ENCODE results near the gene RCBTB2. TPM values are rescaled to one million over a fixed set of nuclear protein-coding genes. Genes with fewer than 3 reads are reported as not detected.
A peak's percentile ranks its signal among the peaks of the same experiment; 100 is the strongest.

RCBTB2 gene
- total and polyA plus RNA-seq, 5 donors from 2014 or later = 21.8 to 32.5 (median 24.3) TPM

DNA sequence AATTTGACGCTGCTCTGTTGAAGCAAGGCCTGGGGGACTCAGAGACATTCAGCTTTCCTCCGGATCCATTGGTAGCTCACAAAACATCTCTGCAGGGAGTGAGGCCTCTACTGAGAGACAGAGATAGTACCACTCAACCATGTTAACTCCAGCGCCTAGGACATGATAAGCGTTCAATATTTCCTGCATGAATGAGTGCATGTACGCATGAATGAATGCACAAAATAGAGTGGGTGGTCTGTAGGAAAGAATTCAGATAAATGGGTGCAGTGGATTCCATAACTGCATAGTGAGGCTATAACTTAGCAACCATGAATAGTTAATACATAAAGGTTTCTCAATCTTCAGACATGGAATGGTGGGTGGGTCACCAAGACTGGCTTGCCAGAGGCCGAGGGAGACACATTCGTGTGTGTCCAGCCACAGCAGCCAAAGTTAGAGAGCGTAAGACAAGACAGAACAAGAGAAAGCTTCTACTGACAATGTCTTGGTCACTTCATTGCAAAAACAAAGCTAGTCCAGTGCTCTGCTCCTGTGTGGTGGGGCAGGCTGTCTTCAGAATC, 36.3 kb upstream of the RCBTB2 start:
- Mint-ChIP-seq H3K4me3 (no peak overlapping the region), H3K4me1 (peaks cover 18 to 39% (median 23%) of the 10 kb centered on the region in 4 donors), H3K27me3 (peaks cover 14% of the 10 kb centered on the region), H3K9me3 (peaks cover 0 to 2% (median 0%) of the 10 kb centered on the region in 7 donors), H3K27ac (peak overlapping the region in 1 of 3 donors; percentile 11), H3K36me3 (no peaks in the 10 kb centered on the region)
- Histone ChIP-seq H3K27ac (ENCODE audit: insufficient read depth, low read length, poor library complexity, severe bottlenecking) (no peak overlapping the region), H3K9me3 (ENCODE audit: control insufficient read depth in 2 of 2, low read length in 2 of 2) (no peaks in the 10 kb centered on the region), H3K4me3 (ENCODE audit: low read depth, low read length) (no peak overlapping the region), H3K4me1 (ENCODE audit: control insufficient read depth, insufficient read depth, low read length, poor library complexity, severe bottlenecking) (peaks cover 8% of the 10 kb centered on the region), H3K27me3 (ENCODE audit: control insufficient read depth, insufficient read depth, low read length) (no peaks in the 10 kb centered on the region), H3K36me3 (ENCODE audit: control insufficient read depth, insufficient read depth, low read length) (no peaks in the 10 kb centered on the region)
- DNase-seq = no peak
- ATAC-seq (ENCODE audit: low read depth in 2 of 2) = no peak

DNA sequence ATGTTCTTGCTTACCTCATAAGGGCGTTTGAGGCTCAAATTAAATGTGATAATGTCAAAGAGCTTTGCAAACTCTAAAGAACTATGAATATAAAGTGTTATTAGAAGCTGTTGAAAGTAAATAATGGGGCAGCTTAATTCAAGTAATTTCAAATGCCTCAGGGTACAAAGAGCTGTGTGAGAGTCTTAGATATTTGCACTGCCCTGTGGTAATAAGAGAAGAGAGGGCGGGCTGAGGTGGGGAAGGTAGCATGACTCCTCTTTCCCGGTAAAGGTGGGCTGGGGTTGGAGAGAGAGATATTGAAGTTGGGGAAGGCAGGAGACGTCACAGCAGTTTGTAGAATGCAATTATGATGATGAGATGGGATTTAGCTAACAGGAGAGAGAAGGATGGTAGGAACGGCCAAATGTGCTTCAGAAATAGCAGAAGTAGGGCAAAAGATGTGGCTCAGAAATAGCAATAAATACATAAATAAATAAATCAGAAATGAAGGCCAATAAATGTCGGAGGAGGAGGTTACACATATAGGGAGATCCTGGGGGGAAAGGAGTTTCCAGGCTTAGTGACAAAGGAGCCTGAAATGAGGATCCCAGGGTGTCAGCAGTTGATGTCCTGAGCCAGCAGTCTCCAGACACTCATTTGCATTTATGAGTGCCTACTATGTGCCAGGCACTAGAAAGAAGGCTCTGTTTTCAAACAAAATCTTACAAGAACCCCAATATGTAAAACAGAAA, 35.7 kb upstream of the RCBTB2 start:
- H3K4me3 ChIP-seq (ENCODE audit: low read depth, low read length) = no peak overlapping the region
- no peaks in the 10 kb centered on the region for H3K36me3 ChIP-seq (ENCODE audit: control insufficient read depth, insufficient read depth, low read length)
- no peak overlapping the region for H3K27ac ChIP-seq (ENCODE audit: insufficient read depth, low read length, poor library complexity, severe bottlenecking)
- H3K27me3 Mint-ChIP-seq = peaks cover 14% of the 10 kb centered on the region
- peaks cover 15 to 38% (median 22%) of the 10 kb centered on the region in 4 donors for H3K4me1 Mint-ChIP-seq
- no peaks in the 10 kb centered on the region for H3K27me3 ChIP-seq (ENCODE audit: control insufficient read depth, insufficient read depth, low read length)
- H3K36me3 Mint-ChIP-seq = no peaks in the 10 kb centered on the region
- DNase-seq (no peak), ATAC-seq (ENCODE audit: low read depth in 2 of 2) (no peak)
- H3K4me3 Mint-ChIP-seq = peak overlapping the region in 1 of 4 donors; percentile 32
- no peaks in the 10 kb centered on the region for H3K9me3 Mint-ChIP-seq
- H3K27ac Mint-ChIP-seq = no peak overlapping the region
- peaks cover 12% of the 10 kb centered on the region for H3K4me1 ChIP-seq (ENCODE audit: control insufficient read depth, insufficient read depth, low read length, poor library complexity, severe bottlenecking)
- no peaks in the 10 kb centered on the region for H3K9me3 ChIP-seq (ENCODE audit: control insufficient read depth in 2 of 2, low read length in 2 of 2)

DNA sequence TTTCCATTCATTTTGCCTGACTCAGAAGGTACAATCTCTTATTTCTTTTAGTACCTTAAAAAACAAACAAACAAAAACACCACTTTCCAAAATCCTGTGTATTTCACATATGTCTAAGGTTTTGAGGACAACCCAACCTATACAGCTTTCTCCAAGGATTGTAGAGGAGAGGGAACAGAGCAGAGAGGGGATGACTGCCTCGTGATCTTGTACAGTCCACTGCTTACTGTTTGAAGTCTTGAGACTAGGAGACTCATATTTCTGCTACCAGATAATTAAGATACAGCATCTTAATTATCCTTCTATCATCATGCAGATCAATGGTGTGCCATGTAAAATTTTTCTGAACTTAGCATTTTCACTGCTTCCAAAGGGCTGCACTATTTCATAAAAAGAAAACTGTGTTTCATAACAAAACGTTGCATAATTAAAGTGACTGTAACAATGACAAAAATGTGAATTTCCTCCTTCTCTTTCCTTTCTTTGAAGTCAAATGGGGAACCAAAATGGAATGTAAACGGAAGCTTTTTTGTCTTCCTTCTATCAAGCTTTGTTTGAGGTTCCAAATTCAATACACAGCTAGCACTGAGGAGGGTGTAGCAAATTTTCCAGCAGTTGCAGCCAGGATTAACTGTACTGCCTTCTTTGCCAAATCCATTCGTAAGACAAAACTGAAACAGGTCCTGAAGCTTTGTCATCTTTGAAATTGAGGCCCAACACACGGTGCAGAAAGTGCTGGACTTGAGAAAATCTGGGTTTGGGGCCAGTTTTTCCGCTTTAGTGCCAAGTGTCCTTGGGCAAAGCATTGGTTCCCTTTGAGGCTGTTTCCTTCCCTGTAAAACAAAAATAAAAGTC, 34.9 kb upstream of the RCBTB2 start:
- H3K27ac ChIP-seq (ENCODE audit: insufficient read depth, low read length, poor library complexity, severe bottlenecking) = no peak overlapping the region
- ATAC-seq (ENCODE audit: low read depth in 2 of 2) = no peak
- H3K4me3 ChIP-seq (ENCODE audit: low read depth, low read length) = no peak overlapping the region
- peaks cover 20% of the 10 kb centered on the region for H3K4me1 ChIP-seq (ENCODE audit: control insufficient read depth, insufficient read depth, low read length, poor library complexity, severe bottlenecking)
- Mint-ChIP-seq H3K4me1 (peaks cover 15 to 40% (median 21%) of the 10 kb centered on the region in 4 donors), H3K9me3 (no peaks in the 10 kb centered on the region), H3K27me3 (peaks cover 9% of the 10 kb centered on the region), H3K4me3 (peak overlapping the region in 1 of 4 donors; percentile 32), H3K36me3 (no peaks in the 10 kb centered on the region), H3K27ac (no peak overlapping the region)
- DNase-seq = no peak
- H3K27me3 ChIP-seq (ENCODE audit: control insufficient read depth, insufficient read depth, low read length) = no peaks in the 10 kb centered on the region
- H3K9me3 ChIP-seq (ENCODE audit: control insufficient read depth in 2 of 2, low read length in 2 of 2) = no peaks in the 10 kb centered on the region
- no peaks in the 10 kb centered on the region for H3K36me3 ChIP-seq (ENCODE audit: control insufficient read depth, insufficient read depth, low read length)

DNA sequence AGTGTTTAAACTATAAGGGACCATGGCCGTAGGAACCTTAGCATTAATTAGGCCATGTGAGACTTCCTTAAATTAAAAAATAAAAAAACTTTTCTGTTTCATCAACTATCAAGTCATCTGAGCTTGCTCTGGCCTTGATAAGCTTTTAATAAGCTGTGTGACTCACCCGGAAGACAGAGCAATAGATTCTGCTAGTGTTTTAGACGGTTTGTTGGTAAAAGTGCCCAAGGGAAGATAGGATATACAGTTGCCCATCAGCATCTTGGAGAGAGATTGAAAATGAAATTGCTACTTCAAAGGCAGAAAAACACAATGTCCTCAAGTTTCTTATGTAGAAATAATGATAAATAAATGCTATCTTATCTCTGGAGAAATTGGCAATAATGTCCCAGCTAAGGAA, 31.2 kb upstream of the RCBTB2 start:
- no peaks in the 10 kb centered on the region for H3K27me3 Mint-ChIP-seq
- no peak overlapping the region for H3K4me3 ChIP-seq (ENCODE audit: low read depth, low read length)
- no peaks in the 10 kb centered on the region for H3K9me3 ChIP-seq (ENCODE audit: control insufficient read depth in 2 of 2, low read length in 2 of 2)
- no peaks in the 10 kb centered on the region for H3K27me3 ChIP-seq (ENCODE audit: control insufficient read depth, insufficient read depth, low read length)
- H3K9me3 Mint-ChIP-seq = no peaks in the 10 kb centered on the region
- no peak for DNase-seq
- no peak overlapping the region for H3K27ac ChIP-seq (ENCODE audit: insufficient read depth, low read length, poor library complexity, severe bottlenecking)
- ATAC-seq (ENCODE audit: low read depth in 2 of 2) = no peak
- H3K4me1 Mint-ChIP-seq = peaks cover 34 to 54% (median 48%) of the 10 kb centered on the region in 4 donors
- H3K4me1 ChIP-seq (ENCODE audit: control insufficient read depth, insufficient read depth, low read length, poor library complexity, severe bottlenecking) = peaks cover 35% of the 10 kb centered on the region
- no peaks in the 10 kb centered on the region for H3K36me3 ChIP-seq (ENCODE audit: control insufficient read depth, insufficient read depth, low read length)
- no peak overlapping the region for H3K27ac Mint-ChIP-seq
- H3K4me3 Mint-ChIP-seq = no peak overlapping the region
- no peaks in the 10 kb centered on the region for H3K36me3 Mint-ChIP-seq

DNA sequence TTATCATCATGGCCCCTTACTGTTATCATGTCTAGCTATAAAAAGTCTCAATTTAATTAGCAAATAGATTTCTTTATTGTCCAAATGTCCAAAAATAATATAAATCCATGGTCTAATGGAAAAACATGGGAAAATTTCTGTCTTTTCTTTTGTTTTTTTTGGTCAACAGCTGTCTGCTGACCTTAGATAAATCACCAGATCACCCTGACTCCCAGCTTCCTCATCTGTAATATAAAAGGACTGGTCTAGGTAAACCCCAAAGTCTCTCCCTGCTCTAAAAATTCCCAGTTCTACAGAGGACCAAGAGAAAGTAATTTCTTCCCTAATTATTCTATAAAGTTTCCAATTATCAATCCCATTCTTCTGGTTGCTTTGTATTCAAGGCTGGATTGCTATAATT, 30.7 kb upstream of the RCBTB2 start:
- H3K36me3 ChIP-seq (ENCODE audit: control insufficient read depth, insufficient read depth, low read length) = no peaks in the 10 kb centered on the region
- no peaks in the 10 kb centered on the region for H3K27me3 ChIP-seq (ENCODE audit: control insufficient read depth, insufficient read depth, low read length)
- H3K27ac Mint-ChIP-seq = no peak overlapping the region
- H3K4me1 Mint-ChIP-seq = peaks cover 35 to 57% (median 51%) of the 10 kb centered on the region in 4 donors
- H3K27me3 Mint-ChIP-seq = no peaks in the 10 kb centered on the region
- peaks cover 35% of the 10 kb centered on the region for H3K4me1 ChIP-seq (ENCODE audit: control insufficient read depth, insufficient read depth, low read length, poor library complexity, severe bottlenecking)
- H3K4me3 ChIP-seq (ENCODE audit: low read depth, low read length) = no peak overlapping the region
- H3K27ac ChIP-seq (ENCODE audit: insufficient read depth, low read length, poor library complexity, severe bottlenecking) = no peak overlapping the region
- H3K9me3 Mint-ChIP-seq = peaks cover 0 to 2% (median 0%) of the 10 kb centered on the region in 7 donors
- peak overlapping the region in 1 of 4 donors; percentile 9 for H3K4me3 Mint-ChIP-seq
- no peaks in the 10 kb centered on the region for H3K36me3 Mint-ChIP-seq
- H3K9me3 ChIP-seq (ENCODE audit: control insufficient read depth in 2 of 2, low read length in 2 of 2) = no peaks in the 10 kb centered on the region
- ATAC-seq (ENCODE audit: low read depth in 2 of 2) (no peak), DNase-seq (no peak)

DNA sequence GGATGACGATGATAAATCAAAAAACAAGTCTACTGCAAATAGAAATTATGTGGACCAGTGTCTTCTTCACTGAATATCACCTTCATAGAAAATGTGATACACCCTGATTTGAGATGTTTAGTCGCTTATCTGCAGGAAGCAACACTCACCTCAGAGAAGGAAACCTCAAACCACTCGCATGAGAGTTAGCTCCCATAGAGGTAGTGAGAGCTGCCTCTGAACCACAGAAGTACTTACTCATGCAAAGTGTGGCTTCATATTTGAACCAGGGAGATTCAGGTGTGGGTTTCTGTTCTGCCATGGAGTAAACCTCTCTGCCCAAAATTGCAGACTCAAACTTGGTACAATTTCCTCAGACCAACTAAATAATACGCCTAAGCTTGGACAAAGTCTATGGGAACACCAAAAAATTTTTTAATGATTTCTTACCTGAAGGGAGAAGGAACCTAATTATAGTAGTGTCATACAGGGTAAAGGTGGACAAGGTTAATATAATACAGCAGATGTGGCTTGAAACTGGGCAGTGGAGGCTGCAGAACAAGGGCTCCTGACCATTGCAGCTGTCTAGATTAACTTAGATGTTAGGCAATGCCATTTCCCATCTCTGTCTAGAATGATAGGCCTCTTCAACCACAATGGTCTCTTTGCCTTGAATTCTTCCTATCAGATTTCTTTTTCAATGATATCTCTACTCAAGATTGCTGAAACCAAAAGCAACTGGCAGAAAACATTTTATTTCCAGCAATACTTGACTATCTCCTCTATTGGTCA, 29.6 kb upstream of the RCBTB2 start:
- H3K27me3 Mint-ChIP-seq = no peaks in the 10 kb centered on the region
- peak overlapping the region in 2 of 3 donors; percentile 57 to 63 for H3K27ac Mint-ChIP-seq
- H3K4me1 ChIP-seq (ENCODE audit: control insufficient read depth, insufficient read depth, low read length, poor library complexity, severe bottlenecking) = peaks cover 35% of the 10 kb centered on the region
- peak; percentile 99 to 100 for ATAC-seq (ENCODE audit: low read depth in 2 of 2)
- H3K4me1 Mint-ChIP-seq = peaks cover 40 to 57% (median 53%) of the 10 kb centered on the region in 4 donors
- H3K9me3 ChIP-seq (ENCODE audit: control insufficient read depth in 2 of 2, low read length in 2 of 2) = no peaks in the 10 kb centered on the region
- H3K4me3 ChIP-seq (ENCODE audit: low read depth, low read length) = peak overlapping the region; percentile 81
- peak overlapping the region; percentile 62 for H3K27ac ChIP-seq (ENCODE audit: insufficient read depth, low read length, poor library complexity, severe bottlenecking)
- H3K36me3 Mint-ChIP-seq = no peaks in the 10 kb centered on the region
- H3K27me3 ChIP-seq (ENCODE audit: control insufficient read depth, insufficient read depth, low read length) = no peaks in the 10 kb centered on the region
- peak overlapping the region; percentile 12 to 67 (median 46) for H3K4me3 Mint-ChIP-seq
- peak; percentile 53 to 97 (median 85) for DNase-seq
- no peaks in the 10 kb centered on the region for H3K36me3 ChIP-seq (ENCODE audit: control insufficient read depth, insufficient read depth, low read length)
- H3K9me3 Mint-ChIP-seq = peaks cover 0 to 2% (median 0%) of the 10 kb centered on the region in 7 donors
